ENCODE data around the gene PLEKHA1.
A peak's percentile ranks its signal among the peaks of the same experiment; 100 is the strongest.

PLEKHA1 gene

GRCh38 chr10:122374237-122374858 is at the start of gene PLEKHA1:
TSS of gene PLEKHA1 (plus strand) at chr10:122374708. CDS start at chr10:122393201, 18,493 bp downstream.
- peak; percentile 96 for DNase-seq

GRCh38 chr10:122325235-122325634 is 49.3 kb upstream of the PLEKHA1 start:
- DNase-seq: no peak

- no peak for DNase-seq
Observed at GRCh38 chr10:122326385-122326784, 48.1 kb upstream of the PLEKHA1 start.

DNA sequence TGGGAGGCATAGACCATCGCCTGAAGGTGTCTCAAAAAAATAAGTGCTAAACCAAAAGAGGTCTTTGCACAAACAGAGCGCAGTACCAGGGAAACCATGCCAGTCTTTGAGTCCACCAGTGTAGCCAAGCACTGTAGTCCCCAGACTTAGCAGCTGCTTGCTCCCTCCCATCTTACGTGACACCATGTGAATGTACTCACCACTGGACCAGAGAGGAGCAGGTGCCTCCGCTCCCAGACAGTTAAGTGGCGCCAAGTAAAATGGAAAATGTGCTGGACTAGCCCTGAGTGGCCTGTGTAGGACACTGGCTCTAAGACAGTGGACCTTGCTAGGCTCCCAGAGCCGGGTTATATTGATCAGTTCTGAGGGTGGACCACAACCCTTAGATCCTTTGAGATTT is 47.7 kb upstream of the PLEKHA1 start:
- no peak for DNase-seq

DNA sequence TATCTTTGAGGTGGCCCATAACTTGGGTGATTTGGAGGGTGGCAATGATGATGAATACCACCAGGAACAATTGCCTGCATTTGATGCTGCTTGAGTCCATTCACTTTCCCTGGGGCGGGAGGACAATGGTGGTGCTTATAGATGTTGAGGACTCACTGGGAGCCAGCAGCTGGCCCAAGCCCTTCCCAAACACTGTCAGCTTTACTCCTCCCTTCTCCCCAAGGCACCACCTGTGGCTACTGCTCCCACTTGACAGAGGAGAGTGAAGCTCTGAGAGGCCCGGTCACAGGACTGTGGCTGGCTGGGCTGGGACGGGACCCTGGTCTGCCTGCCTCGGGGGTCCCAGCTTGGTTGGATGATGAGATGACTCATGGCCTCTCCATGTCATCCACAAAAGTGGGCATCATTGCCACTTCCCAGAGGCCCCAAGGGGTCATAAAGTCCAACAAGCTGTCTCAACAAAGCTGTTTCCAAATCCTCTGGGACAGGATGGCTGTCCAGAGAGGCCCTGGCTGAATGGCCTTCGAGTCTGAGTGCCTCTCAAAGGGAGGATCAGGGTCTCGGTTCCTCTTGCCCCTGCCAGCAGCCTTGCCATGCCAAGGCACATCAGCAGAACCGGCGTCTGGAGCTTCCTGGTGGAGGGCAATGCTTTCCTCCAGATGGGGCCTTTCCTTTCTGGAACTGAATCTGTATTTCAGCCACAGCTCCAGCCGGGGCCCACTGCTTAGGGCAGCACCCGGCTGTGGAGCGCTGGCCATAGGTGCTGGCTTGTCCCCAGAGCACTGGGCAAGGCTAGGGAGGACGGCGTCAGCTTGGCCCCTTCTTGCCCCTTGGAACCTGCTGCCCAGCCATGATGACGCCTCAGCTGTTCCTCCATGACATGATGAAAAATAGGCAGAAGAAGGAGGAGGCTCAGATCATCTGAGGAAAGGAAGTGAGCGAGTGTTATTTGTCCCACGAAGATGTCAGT is 47.0 kb upstream of the PLEKHA1 start:
- no peak for DNase-seq

DNA sequence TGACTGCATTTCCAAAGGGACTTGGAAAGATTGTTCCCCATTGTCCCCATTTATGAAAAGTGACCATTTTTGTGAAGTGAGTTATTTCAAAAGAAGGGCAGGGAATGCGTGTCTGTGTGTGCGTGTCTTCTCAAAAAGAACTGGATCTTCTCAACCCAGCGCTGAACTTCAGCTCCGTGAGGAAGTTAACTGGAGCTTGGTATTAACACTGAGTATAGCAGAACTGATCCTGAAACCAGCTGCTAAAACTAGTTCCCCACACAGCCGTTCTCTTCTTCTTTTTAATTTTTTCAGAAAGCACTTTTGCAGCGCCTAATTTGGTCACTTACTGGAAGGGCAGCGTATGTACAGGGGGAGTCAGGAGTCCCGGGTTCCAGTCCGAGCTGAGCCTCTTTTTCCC is 45.8 kb upstream of the PLEKHA1 start:
- DNase-seq: no peak

DNA sequence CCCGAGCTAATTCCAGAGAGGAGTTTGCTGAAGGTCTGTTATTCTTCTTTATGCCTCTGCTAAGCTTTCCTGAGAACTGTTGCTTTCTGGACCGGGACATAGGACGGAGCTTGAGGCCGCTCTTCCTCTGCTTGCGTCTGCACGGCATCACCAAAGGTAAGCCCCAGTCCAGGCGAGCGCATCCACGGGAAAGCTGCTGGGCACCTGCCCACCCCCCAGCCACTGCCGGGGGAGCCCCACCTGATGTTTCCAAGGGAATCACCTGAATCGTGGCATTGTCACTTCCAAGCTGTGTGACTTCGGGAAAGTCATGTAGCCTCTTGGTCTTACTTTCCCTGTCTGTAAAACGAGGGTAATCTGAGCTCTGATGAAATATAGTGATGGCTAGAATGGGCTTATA is 45.1 kb upstream of the PLEKHA1 start:
- no peak for DNase-seq

GRCh38 chr10:122331100-122331499 is 43.4 kb upstream of the PLEKHA1 start:
- no peak for DNase-seq

DNA sequence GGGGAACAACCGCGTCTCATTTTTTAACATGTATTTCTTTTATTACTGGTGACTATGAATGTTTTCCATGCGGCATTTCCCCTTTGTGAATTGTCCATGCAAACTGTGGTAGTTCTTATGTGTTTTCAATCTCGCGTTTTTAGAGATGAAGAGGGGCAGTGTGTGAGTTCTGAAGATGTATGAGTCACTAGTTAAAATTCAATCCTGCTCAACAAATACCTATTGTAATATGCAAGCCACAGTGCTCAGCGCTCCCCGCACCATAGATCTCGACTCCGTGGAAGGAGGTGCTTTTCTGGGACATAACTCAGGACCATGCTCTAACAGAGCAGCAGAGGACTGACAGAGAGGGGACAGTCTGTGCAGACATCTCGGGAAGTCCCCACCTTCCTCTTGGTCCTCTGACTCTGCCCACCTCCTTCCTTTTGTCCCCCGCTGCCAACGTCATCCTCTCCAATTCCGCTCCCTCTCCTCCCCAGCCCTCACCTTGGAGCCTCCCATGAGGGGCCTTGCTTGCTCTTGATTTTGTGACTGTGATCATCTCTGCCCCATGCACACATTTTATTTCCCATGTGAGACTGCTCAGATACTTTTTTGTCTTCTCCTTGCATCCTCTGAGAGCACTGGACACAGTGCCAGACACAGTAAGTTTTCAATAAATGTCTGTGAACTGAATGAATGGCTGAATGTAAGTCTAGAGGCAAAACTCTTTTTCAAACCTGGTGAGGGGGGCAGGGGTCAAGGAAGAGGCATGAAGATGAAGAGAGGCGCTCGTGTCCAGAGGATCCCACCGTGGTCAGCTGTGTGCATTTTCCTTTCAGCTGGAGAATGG is 42.7 kb upstream of the PLEKHA1 start:
- no peak for DNase-seq

- no peak for DNase-seq
Observed at GRCh38 chr10:122333037-122333436, 41.5 kb upstream of the PLEKHA1 start.

DNA sequence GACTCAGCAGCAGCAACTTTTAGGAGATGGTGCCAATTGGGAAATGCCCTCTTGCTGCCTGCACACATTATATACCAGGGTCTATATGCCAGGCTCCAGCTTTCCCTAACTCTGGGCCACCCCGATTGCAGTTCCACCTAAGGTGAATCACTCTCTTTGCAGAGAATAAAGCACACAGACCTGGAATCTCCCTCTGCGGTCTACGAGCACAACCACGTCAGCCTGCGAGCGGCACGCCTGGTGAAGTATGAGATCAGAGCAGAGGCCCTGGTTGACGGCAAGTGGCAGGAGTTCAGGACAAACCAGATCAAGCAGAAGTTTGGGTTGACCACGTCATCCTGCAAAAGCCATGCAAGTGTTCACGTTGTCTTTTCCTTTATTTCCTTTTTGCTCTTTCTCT is 38.2 kb upstream of the PLEKHA1 start:
- DNase-seq: no peak

- DNase-seq: no peak
Observed at GRCh38 chr10:122336961-122337360, 37.5 kb upstream of the PLEKHA1 start.

DNA sequence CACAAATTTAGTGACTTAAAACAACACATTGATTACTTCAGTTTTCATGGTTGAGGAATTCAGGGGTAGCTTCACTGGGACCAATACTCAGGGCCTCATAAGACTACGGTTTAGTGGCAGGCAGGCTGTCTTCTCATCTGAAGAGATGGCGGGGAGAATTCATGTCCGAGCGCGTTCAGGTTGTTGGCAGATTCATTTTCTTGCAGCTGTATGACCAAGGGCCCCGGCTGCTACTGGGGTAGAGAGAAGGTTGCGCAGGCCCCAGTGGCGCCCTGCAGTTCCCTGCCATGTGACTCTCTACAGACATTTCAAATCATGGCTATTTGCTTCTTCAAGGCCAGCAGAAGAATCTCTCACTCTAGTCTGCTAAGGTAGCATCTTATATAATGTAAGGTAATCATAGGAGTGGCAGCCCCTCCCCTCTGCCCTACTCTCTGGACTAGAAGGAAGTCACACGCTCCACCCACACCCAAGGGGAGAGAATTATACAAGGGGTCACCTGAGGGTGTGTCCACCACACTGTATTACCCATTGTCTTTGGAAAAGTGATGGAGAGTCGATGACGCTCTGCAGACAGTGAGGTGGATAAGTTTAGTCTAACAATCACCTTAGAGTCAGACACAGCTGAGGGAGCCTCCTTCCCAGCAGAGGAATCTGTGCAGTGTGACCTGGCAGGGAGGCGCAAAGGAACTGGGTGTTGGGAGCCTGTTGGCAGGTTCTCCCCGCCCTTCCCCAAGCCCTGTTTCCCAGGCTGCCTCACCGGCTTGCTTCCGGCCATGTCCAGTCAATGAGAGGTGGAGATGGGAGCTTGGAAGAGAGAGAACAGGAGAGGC is 35.7 kb upstream of the PLEKHA1 start:
- DNase-seq: no peak

GRCh38 chr10:122341141-122341810 is 33.2 kb upstream of the PLEKHA1 start:
- DNase-seq: peak; percentile 40

GRCh38 chr10:122342293-122343134 is 32.0 kb upstream of the PLEKHA1 start:
- DNase-seq: peak; percentile 43

GRCh38 chr10:122343135-122343800 is 31.2 kb upstream of the PLEKHA1 start:
- DNase-seq: no peak

- no peak for DNase-seq
Observed at GRCh38 chr10:122343936-122344335, 30.6 kb upstream of the PLEKHA1 start.

DNA sequence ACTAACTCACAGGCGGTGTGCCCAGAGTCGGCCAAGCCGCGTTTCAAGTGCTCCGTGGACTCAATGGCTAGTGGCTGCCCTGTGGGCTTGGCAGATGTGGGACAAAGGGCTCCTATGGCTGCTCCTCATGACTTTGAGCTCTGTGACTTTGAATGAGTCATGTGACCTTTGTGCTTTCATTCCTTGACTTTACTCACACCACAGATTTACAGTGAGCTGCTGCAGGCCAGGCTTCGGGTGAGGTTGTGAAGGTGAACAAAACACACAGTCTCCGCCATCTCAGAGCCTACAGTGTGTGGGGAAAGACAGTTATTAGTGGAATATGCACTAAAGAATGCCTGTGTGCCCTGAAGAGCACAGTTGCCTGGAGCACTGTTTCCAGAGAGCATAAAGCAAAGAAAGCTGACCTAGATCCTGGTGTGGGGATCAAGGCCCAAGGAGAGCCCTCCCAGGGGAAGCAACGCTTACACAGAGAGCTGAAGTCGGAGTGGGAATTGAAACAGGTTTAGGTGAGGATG is 29.7 kb upstream of the PLEKHA1 start:
- no peak for DNase-seq

DNA sequence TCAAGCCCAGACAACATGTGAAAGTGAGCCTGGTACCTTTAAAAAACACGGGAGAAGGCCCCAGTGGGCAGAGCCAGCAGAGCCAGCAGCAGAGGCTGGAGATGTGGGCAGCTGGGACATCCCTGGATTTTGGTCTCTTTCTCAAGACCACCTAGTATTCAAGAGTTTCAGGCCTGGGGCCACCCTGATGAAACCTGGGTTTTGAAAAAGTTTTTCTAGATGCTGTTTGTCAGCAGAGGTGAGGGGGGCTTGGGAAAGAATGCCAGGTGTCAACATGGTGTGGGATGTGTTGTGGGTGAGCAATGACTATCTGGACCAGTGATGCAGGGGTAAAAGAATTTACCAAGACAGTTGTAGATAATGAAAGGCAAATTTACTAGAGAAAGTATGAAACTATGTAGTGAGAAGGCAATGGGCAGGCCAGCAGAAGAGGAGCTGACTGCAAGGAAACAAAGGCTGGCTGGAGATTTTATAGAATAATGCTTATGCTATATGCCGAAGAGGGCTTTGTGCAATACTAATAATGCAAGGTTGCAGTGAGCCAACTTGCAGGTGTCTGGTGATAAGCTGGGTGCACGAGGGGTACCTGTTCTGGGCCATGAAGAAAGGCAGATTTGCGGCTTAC is 28.1 kb upstream of the PLEKHA1 start:
- DNase-seq: no peak

All from activated CD8-positive, alpha-beta memory T cell treated with anti-CD3 and anti-CD28 coated beads, Interleukin-2, amount 50 U/mL, for 48 hours (primary cell).